Vagina (tissue), 2 donors: ENCODE data around the gene CRP. TPM values are rescaled to one million over a fixed set of nuclear protein-coding genes. Genes with fewer than 3 reads are reported as not detected.

Experiments used
- DNase-seq, 2 donors: peaks; one replicate each; pipeline ENCODE4 v3.0.0-alpha.2; 2017; ENCODE audit errors: extremely low spot score in 2 of 2
- H3K27ac ChIP-seq: fragments of 200-600 bp; sonication (generic); one replicate; pipeline ENCODE4 v1.5.1; 2019
- H3K27me3 ChIP-seq: fragments of 200-600 bp; sonication (generic); one replicate; pipeline ENCODE4 v1.5.1; 2019
- H3K36me3 ChIP-seq, 2 donors: fragments of 200-600 bp; sonication (generic); one replicate each; pipeline ENCODE4 v1.5.1; 2017 to 2019
- H3K4me1 ChIP-seq: fragments of 200-600 bp; sonication (generic); one replicate; pipeline ENCODE4 v1.5.1; 2019
- H3K4me3 ChIP-seq, 2 donors: fragments of 200-600 bp; sonication (generic); 1 replicate in 1 of 2; 2 replicates in 1 of 2; pipeline ENCODE4 v1.5.1; 2016 to 2019
- H3K9me3 ChIP-seq: fragments of 200-600 bp; sonication (generic); one replicate; pipeline ENCODE4 v1.5.1; 2019
- CTCF ChIP-seq, 3 experiments: fragments of 450-650 bp in 2 of 3; fragments of 200-600 bp in 1 of 3; sonication (generic) in 1 of 3; IDR thresholded peaks; one replicate each; pipeline ENCODE4 v1.5.1; 2017 to 2019; ENCODE audit warnings: antibody characterized with exemption in 3 of 3, mild to moderate bottlenecking in 2 of 3, moderate library complexity in 2 of 3
- POLR2A ChIP-seq, 2 donors: fragments of 450-650 bp; IDR thresholded peaks; one replicate each; pipeline ENCODE4 v1.6.1; 2017; ENCODE audit warnings: antibody characterized with exemption in 2 of 2, mild to moderate bottlenecking in 2 of 2, moderate library complexity in 2 of 2
- POLR2AphosphoS5 ChIP-seq, 2 donors: sonication (generic); formaldehyde crosslinking; IDR thresholded peaks; one replicate each; pipeline ENCODE4 v1.9.0; 2017; ENCODE audit warnings: antibody characterized with exemption in 2 of 2, mild to moderate bottlenecking in 2 of 2, low read depth in 1 of 2; ENCODE audit not compliant: insufficient read depth in 1 of 2
- intact Hi-C: fragments of 100-400 bp; cut with DNase I; formaldehyde crosslinking; loops from one replicate; pipeline ENCODE4 v1.15.1; 2023
- total RNA-seq: library from RNA; depleted of rRNA; stranded (reverse); fragments of >200 nt; gene quantifications from one replicate; pipeline ENCODE4 v1.2.3, GENCODE V29; 2016

CRP gene
- total RNA-seq, 1 donor from 2014 or later = not detected

GRCh38 chr1:159712080-159712479 is 2.3 kb downstream of the CRP start:
- TF ChIP-seq POLR2A (IDR thresholded peaks at IDR 0.05) (no peak), CTCF (IDR thresholded peaks at IDR 0.05) (no peak), POLR2AphosphoS5 (IDR thresholded peaks at IDR 0.05; ENCODE audit: insufficient read depth in 1 of 2, low read depth in 1 of 2) (no peak)
- no peaks in the 10 kb centered on the region for H3K9me3 ChIP-seq
- no peak for DNase-seq
- no peak overlapping the region for H3K4me3 ChIP-seq
- intact Hi-C loops = no loop called here
- no peaks in the 10 kb centered on the region for H3K27me3 ChIP-seq
- H3K27ac ChIP-seq = no peak overlapping the region
- H3K36me3 ChIP-seq = no peaks in the 10 kb centered on the region
- H3K4me1 ChIP-seq = no peaks in the 10 kb centered on the region

GRCh38 chr1:159707472-159708260 is 6.7 kb downstream of the CRP start:
- Histone ChIP-seq H3K27ac (no peak overlapping the region), H3K36me3 (no peaks in the 10 kb centered on the region), H3K27me3 (no peaks in the 10 kb centered on the region), H3K4me3 (no peak overlapping the region), H3K9me3 (no peaks in the 10 kb centered on the region), H3K4me1 (no peaks in the 10 kb centered on the region)
- TF ChIP-seq POLR2A (IDR thresholded peaks at IDR 0.05) (no peak), CTCF (IDR thresholded peaks at IDR 0.05) (no peak), POLR2AphosphoS5 (IDR thresholded peaks at IDR 0.05; ENCODE audit: insufficient read depth in 1 of 2, low read depth in 1 of 2) (no peak)
- DNase-seq = no peak
- intact Hi-C loops = no loop called here

GRCh38 chr1:159705904-159706256 is 8.5 kb downstream of the CRP start:
- no peaks in the 10 kb centered on the region for H3K9me3 ChIP-seq
- H3K27ac ChIP-seq = no peak overlapping the region
- intact Hi-C loops = no loop called here
- no peaks in the 10 kb centered on the region for H3K36me3 ChIP-seq
- H3K4me1 ChIP-seq = no peaks in the 10 kb centered on the region
- DNase-seq = no peak
- no peaks in the 10 kb centered on the region for H3K27me3 ChIP-seq
- no peak for TF ChIP-seq POLR2A (IDR thresholded peaks at IDR 0.05)
- TF ChIP-seq POLR2AphosphoS5 (IDR thresholded peaks at IDR 0.05; ENCODE audit: insufficient read depth in 1 of 2, low read depth in 1 of 2) = no peak
- TF ChIP-seq CTCF (IDR thresholded peaks at IDR 0.05) = no peak
- no peak overlapping the region for H3K4me3 ChIP-seq

GRCh38 chr1:159705251-159705903 is 9.0 kb downstream of the CRP start:
- H3K27me3 ChIP-seq = no peaks in the 10 kb centered on the region
- DNase-seq = no peak
- H3K4me3 ChIP-seq = no peak overlapping the region
- intact Hi-C loops = no loop called here
- no peaks in the 10 kb centered on the region for H3K36me3 ChIP-seq
- no peaks in the 10 kb centered on the region for H3K9me3 ChIP-seq
- TF ChIP-seq POLR2A (IDR thresholded peaks at IDR 0.05) (no peak), CTCF (IDR thresholded peaks at IDR 0.05) (no peak), POLR2AphosphoS5 (IDR thresholded peaks at IDR 0.05; ENCODE audit: insufficient read depth in 1 of 2, low read depth in 1 of 2) (no peak)
- H3K27ac ChIP-seq = no peak overlapping the region
- H3K4me1 ChIP-seq = no peaks in the 10 kb centered on the region

- H3K36me3 ChIP-seq = no peaks in the 10 kb centered on the region
- no peaks in the 10 kb centered on the region for H3K9me3 ChIP-seq
- H3K27ac ChIP-seq = no peak overlapping the region
- H3K4me1 ChIP-seq = no peaks in the 10 kb centered on the region
- TF ChIP-seq POLR2AphosphoS5 (IDR thresholded peaks at IDR 0.05; ENCODE audit: insufficient read depth in 1 of 2, low read depth in 1 of 2) (no peak), CTCF (IDR thresholded peaks at IDR 0.05) (no peak), POLR2A (IDR thresholded peaks at IDR 0.05) (no peak)
- H3K4me3 ChIP-seq = no peak overlapping the region
- no peaks in the 10 kb centered on the region for H3K27me3 ChIP-seq
- intact Hi-C loops = no loop called here
- no peak for DNase-seq
These were observed 9.9 kb downstream of the CRP start for GRCh38 chr1:159704481-159704880.
